ENCODE results near the gene FFAR2.

DNA sequence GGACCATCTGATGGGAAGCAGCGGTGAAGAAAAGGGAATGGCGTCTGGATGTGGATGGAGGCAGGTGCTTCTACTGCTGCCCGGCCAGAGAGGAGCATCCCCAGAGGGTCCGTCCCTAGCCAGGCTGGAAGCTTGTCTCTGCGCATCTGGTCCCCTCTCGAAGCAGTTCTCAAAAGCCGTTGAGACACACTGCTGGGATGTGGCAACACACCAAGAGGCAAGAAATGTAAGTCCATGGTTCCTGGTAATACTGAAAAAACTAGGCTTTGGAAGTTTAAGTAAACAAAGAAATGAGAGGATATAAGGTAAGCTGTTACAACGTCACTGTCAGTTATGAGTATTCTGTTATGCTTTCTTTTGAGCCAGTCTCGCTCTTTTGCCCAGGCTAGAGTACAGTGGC lies 15.1 kb upstream of the FFAR2 start:
- no peak for TF ChIP-seq POLR2A (IDR thresholded peaks at IDR 0.05)
- TF ChIP-seq, protein P1, sequence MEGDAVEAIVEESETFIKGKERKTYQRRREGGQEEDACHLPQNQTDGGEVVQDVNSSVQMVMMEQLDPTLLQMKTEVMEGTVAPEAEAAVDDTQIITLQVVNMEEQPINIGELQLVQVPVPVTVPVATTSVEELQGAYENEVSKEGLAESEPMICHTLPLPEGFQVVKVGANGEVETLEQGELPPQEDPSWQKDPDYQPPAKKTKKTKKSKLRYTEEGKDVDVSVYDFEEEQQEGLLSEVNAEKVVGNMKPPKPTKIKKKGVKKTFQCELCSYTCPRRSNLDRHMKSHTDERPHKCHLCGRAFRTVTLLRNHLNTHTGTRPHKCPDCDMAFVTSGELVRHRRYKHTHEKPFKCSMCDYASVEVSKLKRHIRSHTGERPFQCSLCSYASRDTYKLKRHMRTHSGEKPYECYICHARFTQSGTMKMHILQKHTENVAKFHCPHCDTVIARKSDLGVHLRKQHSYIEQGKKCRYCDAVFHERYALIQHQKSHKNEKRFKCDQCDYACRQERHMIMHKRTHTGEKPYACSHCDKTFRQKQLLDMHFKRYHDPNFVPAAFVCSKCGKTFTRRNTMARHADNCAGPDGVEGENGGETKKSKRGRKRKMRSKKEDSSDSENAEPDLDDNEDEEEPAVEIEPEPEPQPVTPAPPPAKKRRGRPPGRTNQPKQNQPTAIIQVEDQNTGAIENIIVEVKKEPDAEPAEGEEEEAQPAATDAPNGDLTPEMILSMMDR (IDR thresholded peaks at IDR 0.05 in 8 of 11, conservative IDR thresholded peaks at IDR 0.05 in 3 of 11), result no peak
- TF ChIP-seq POLR2AphosphoS5 (IDR thresholded peaks at IDR 0.05), result no peak

All from spleen (tissue), 7 donors.